Activated naive CD4-positive, alpha-beta T cell treated with anti-CD3 and anti-CD28 coated beads for 36 hours (primary cell): Measurements from ENCODE around the gene VENTX. TPM values are rescaled to one million over a fixed set of nuclear protein-coding genes. Genes with fewer than 3 reads are reported as not detected.

Source experiments
- CTCF ChIA-PET: fragments of 350-600 bp; sonication (Branson Sonifier 250); formaldehyde crosslinking; loops from one replicate; lab custom pipeline; 2021; ENCODE audit warnings: antibody characterized with exemption; lab: Charles Lee
- DNase-seq: peaks from one replicate; pipeline ENCODE4 v3.0.0-alpha.2; 2020
- H3K27ac Mint-ChIP-seq: one replicate; pipeline ENCODE4 v1.8.0; 2021; ENCODE audit warnings: mild to moderate bottlenecking, mixed read lengths
- H3K27me3 Mint-ChIP-seq: one replicate; pipeline ENCODE4 v1.8.0; 2021; ENCODE audit warnings: low read depth, mixed read lengths
- H3K36me3 Mint-ChIP-seq: one replicate; pipeline ENCODE4 v1.8.0; 2021; ENCODE audit warnings: low read depth, mixed read lengths
- H3K4me1 Mint-ChIP-seq: one replicate; pipeline ENCODE4 v1.8.0; 2021; ENCODE audit warnings: low read depth, mixed read lengths
- H3K4me3 Mint-ChIP-seq: one replicate; pipeline ENCODE4 v1.8.0; 2021; ENCODE audit warnings: mild to moderate bottlenecking, moderate library complexity, mixed read lengths
- H3K9me3 Mint-ChIP-seq: one replicate; pipeline ENCODE4 v1.8.0; 2021; ENCODE audit warnings: mixed read lengths
- intact Hi-C: fragments of 100-400 bp; cut with micrococcal nuclease; formaldehyde crosslinking; loops from one replicate; pipeline ENCODE4 v1.15.1; 2023
- total RNA-seq, 2 experiments: library from RNA; stranded (reverse); gene quantifications; one replicate each; pipeline ENCODE4 v1.2.3, GENCODE V29; 2021

The VENTX gene, protein sequence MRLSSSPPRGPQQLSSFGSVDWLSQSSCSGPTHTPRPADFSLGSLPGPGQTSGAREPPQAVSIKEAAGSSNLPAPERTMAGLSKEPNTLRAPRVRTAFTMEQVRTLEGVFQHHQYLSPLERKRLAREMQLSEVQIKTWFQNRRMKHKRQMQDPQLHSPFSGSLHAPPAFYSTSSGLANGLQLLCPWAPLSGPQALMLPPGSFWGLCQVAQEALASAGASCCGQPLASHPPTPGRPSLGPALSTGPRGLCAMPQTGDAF
- total RNA-seq: not detected

DNA sequence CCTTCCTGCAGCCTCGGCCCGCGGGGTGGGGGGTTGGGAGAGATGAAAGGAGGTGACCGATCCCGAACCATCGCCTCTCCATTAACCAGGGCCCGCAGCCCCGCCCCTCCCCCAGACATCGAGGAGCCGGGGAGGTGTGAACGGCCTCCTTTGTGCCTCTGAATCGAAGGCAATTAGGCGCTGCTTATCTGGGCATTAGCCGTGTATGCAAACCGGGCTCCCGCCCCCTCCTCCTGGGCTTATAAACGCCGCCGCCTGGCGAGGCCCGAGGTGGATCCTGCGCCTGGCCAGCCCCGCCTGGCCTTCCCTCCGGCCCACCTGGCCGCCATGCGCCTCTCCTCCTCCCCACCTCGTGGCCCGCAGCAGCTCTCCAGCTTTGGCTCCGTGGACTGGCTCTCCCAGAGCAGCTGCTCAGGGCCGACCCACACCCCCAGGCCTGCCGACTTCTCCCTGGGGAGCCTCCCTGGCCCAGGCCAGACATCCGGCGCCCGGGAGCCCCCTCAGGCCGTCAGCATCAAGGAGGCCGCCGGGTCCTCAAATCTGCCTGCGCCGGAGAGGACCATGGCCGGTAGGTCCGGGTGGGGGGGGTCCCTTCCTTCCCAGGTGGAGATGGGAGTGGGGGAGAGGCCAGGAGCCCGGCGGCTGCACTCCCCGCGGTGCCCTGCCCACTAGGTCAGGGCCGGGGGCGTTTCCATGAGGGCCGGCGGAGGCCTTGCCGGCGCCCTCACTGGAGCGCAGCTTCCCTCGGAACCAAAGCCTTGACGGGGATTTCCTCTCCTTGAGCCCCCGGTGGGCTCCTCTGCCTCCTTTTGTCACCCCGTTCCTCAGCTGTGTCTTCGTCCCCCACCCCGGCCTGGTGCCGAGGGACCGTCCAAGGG is at the start of gene VENTX:
TSS of gene VENTX (plus strand) at position 268 of the 878 bp plus-strand sequence. CDS start at position 328, 60 bp downstream.
- Mint-ChIP-seq H3K36me3 (no peaks in the 10 kb centered on the region), H3K9me3 (no peaks in the 10 kb centered on the region), H3K27me3 (peaks cover 55% of the 10 kb centered on the region), H3K4me3 (no peak within 1 kb of the TSS), H3K27ac (no peak within 1 kb of the TSS), H3K4me1 (peaks cover 23% of the 10 kb centered on the region)
- intact Hi-C loops: no loop called here
- DNase-seq: no peak
- CTCF ChIA-PET: interaction anchor here (1.4 kb wide), 1 partner anchor 12 kb away, joined by 3 read pairs; no protein-coding TSS in a partner anchor

DNA sequence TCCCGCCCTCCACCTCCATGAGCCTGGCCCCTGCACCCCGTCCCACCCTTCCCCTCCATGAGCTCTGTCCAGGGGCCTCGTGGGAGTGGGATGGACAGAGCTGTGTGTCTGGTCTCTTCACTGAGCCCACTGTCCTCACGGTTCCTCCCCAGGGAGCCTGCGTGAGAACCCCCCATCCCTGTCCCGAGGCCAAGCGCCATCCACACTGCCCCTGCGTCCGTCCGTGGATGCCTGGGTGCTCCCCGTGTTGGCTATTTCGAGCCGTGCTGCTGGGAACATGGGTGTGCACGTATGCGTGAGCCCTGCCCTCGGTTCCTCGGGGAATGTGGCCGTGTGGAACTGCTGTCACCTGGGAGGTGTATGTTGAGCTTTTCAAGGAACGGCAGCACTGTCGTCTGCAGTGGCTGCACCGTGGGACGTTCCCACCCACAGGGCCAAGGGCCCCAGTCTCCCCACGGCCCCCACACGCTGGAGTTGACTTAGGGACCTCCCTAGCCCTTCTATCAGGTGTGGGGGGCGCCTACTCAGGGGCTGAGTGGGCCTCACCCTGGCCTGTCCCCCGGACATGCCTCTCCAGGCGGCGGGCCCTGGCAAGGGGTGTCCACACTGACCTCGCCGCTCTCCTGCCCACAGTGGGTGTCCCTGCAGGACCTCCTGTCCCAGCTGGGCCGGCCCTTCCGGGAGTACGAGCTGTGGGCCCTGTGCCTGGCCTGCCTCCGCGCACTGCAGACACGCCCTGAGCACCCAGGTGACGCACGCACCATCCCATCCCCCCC is 49.6 kb upstream of the VENTX start:
- CTCF ChIA-PET: no interaction called here
- intact Hi-C loops: no loop called here
- Mint-ChIP-seq H3K27ac (no peak overlapping the region), H3K9me3 (no peaks in the 10 kb centered on the region), H3K36me3 (no peaks in the 10 kb centered on the region), H3K4me1 (no peaks in the 10 kb centered on the region), H3K27me3 (no peaks in the 10 kb centered on the region), H3K4me3 (no peak overlapping the region)
- no peak for DNase-seq

DNA sequence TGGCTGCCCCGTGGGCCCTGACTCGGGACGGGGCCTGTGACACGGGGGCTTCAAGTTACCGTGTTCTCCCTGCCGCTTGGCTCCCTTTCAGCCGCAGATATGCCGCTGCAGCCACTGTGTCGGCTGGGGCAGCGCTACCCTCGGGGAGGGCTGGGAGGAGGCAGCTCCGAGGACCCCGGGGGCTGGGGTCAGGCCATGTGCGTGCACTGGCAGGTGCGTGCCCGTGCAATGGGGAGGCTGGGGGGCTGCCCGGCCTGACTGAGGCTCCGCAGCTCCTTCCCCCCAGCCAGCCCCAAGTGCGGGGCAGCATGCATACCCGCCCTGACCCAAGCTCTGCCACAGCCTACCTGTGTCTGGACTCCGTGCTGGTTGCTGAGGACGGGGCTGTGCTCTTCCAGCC is 48.4 kb upstream of the VENTX start:
- no peaks in the 10 kb centered on the region for H3K27me3 Mint-ChIP-seq
- no peak for DNase-seq
- H3K4me1 Mint-ChIP-seq: no peaks in the 10 kb centered on the region
- intact Hi-C loops: no loop called here
- H3K27ac Mint-ChIP-seq: no peak overlapping the region
- peaks cover 2% of the 10 kb centered on the region for H3K9me3 Mint-ChIP-seq
- CTCF ChIA-PET: no interaction called here
- H3K4me3 Mint-ChIP-seq: no peak overlapping the region
- H3K36me3 Mint-ChIP-seq: no peaks in the 10 kb centered on the region

DNA sequence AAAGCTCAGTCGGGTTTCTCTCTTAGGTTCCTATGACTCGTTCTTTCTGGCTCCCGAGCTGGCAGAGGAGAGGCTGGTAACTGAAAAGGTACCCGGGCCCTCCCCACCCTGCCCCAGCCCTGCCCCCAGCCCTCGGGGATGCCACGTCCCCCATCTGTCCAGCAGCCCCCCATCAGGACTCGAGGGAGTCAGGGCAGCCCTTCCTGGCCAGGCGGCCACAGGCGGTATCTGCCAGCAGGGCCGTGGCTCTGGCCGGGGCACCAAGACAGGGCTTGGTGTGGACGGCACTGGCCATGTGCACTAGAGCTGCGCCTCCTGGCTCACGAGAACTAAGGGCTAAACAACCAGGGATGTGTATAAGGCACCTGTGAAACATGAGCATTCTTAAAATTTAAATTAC is 47.9 kb upstream of the VENTX start:
- Mint-ChIP-seq H3K9me3 (peaks cover 5% of the 10 kb centered on the region), H3K4me1 (no peaks in the 10 kb centered on the region), H3K36me3 (no peaks in the 10 kb centered on the region), H3K27ac (no peak overlapping the region), H3K27me3 (no peaks in the 10 kb centered on the region), H3K4me3 (no peak overlapping the region)
- CTCF ChIA-PET: no interaction called here
- intact Hi-C loops: no loop called here
- no peak for DNase-seq

DNA sequence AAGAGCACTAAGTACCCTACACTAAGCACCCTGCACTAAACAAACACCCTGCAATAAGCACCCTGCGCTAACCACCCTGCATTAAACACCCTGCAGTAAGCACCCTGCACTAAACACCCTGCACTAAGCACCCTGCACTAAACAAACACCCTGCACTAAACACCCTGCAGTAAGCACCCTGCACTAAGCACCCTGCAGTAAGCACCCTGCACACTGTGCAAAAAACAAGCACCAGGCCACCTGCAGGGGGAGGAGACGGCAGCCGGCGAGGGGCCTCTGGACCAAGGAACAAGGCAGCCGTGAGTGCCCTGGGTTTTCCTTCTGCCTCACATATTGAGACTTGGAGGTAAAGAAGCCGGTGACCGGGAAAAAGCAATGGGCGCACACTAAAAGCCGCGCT is 47.4 kb upstream of the VENTX start:
- CTCF ChIA-PET: no interaction called here
- Mint-ChIP-seq H3K9me3 (peaks cover 5% of the 10 kb centered on the region), H3K4me3 (no peak overlapping the region), H3K36me3 (no peaks in the 10 kb centered on the region), H3K27me3 (no peaks in the 10 kb centered on the region), H3K27ac (no peak overlapping the region), H3K4me1 (no peaks in the 10 kb centered on the region)
- DNase-seq: no peak
- intact Hi-C loops: no loop called here

DNA sequence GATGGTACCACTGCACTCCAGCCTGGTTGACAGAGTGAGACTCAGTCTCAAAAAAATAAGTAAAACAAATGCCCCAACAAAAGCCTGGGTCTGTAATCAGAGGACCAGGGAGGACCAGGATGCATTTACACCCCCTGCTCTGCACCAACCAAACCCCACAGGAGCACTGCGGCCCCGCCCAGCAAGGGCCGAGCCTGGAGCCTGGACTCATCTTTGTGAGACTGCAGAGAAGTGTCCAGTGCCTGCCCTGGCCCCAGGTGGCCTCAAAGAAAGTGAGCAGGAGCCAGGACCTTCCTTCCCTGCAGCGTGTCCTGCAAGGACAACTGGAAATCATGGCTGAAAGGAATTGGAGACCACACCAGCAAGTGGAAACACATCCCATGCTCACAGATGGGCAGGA is 46.0 kb upstream of the VENTX start:
- CTCF ChIA-PET: no interaction called here
- no peaks in the 10 kb centered on the region for H3K27me3 Mint-ChIP-seq
- H3K4me1 Mint-ChIP-seq: no peaks in the 10 kb centered on the region
- no peak overlapping the region for H3K4me3 Mint-ChIP-seq
- intact Hi-C loops: no loop called here
- H3K36me3 Mint-ChIP-seq: no peaks in the 10 kb centered on the region
- H3K27ac Mint-ChIP-seq: no peak overlapping the region
- H3K9me3 Mint-ChIP-seq: peaks cover 5% of the 10 kb centered on the region
- no peak for DNase-seq

DNA sequence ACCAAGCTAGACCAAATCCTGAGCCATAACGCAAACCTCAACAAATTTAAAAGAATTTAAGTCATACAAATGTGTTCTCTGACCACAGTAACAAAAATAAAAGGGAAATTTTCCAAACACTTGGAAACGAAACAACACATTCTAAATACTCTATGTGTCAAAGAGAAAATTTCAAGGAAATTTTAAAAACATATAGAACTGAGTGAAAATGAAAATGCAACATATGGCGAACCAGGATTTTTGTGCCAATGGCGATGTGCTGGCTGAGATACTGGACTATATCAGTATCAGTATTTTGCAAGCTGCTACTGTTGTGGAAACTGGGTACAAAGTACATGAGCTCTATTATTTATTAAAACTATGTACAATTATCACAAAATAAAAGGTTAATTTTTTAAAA is 43.5 kb upstream of the VENTX start:
- H3K36me3 Mint-ChIP-seq: no peaks in the 10 kb centered on the region
- no peak overlapping the region for H3K27ac Mint-ChIP-seq
- no peak for DNase-seq
- no peak overlapping the region for H3K4me3 Mint-ChIP-seq
- CTCF ChIA-PET: no interaction called here
- intact Hi-C loops: no loop called here
- peaks cover 5% of the 10 kb centered on the region for H3K9me3 Mint-ChIP-seq
- H3K27me3 Mint-ChIP-seq: no peaks in the 10 kb centered on the region
- H3K4me1 Mint-ChIP-seq: no peaks in the 10 kb centered on the region

DNA sequence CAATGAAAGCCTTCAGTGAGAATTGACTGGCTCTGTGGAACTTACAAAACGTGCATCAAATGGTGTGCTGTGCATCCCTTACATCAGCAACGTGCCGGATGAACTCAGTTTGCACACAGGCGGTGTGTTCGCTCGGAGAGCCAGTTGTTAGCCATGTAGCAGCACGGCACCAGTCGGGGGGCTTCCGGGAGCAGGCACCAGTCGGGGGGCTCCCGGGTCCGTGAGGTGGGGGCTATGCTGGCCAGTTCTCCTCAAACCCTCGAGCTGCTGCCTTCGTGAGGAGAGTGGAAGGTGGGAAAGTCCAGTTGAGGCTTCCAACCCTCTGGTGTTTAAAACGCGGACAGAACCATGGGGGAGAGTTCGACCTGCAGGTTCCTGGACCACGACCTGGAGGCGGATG is 42.6 kb upstream of the VENTX start:
- no peaks in the 10 kb centered on the region for H3K36me3 Mint-ChIP-seq
- H3K4me3 Mint-ChIP-seq: no peak overlapping the region
- H3K9me3 Mint-ChIP-seq: peaks cover 5% of the 10 kb centered on the region
- intact Hi-C loops: no loop called here
- no peak overlapping the region for H3K27ac Mint-ChIP-seq
- H3K4me1 Mint-ChIP-seq: no peaks in the 10 kb centered on the region
- no peaks in the 10 kb centered on the region for H3K27me3 Mint-ChIP-seq
- CTCF ChIA-PET: no interaction called here
- no peak for DNase-seq

DNA sequence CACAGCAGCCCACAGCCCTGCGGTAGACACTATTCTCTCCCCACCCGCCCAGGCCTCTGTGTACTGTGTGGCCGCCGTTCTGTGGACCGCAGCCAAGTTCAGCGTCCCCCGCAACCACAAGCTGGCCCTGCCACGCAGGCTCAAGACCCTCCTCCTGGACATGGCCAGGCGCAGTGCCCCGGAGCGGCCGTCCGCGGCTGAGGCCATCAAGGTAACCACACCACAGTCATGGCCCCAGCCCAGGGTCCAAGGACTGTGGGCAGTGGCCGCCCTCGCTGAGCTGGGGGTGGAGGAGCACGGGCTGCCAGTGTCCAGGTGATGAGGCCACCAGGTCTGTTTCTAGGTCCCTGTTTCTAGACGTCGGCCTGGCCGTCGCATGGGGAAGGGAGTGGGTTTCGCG is 42.0 kb upstream of the VENTX start:
- DNase-seq: no peak
- Mint-ChIP-seq H3K27me3 (no peaks in the 10 kb centered on the region), H3K27ac (no peak overlapping the region), H3K4me1 (no peaks in the 10 kb centered on the region), H3K9me3 (peaks cover 5% of the 10 kb centered on the region), H3K4me3 (no peak overlapping the region), H3K36me3 (no peaks in the 10 kb centered on the region)
- CTCF ChIA-PET: no interaction called here
- intact Hi-C loops: no loop called here

DNA sequence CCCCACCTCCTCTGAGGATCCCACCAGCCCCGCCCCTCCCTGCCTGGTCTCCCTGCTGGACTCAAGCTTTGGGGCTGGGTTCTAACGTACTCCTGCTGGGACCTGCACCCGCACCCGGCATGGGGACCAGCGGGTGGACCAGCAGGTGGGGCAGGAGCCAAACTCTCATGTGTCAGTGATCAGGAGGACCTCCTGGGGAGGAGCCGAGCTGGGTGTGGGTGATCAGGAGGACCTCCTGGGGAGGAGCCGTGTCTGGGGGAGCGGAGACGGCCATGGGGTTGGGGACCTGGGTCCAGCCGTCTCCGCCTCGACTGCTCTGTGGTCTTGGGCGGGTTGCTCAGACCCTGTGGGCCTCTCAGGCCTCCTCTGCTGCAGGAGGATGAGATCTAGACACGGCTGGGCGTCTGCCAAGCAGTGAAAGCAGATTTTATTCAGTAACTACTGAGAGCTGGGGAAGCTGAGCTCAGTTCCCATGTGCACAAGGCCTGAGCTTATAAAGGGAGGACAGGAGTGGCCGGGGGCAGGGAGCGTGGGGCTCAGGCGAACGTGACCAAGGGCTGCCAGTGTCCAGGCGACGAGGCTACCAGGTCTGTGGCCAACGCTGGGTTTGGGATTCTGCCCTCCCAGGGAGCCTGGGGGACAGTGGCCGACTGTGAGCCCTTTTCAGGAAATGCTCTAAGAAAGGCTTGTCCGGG is 41.3 kb upstream of the VENTX start:
- no peak for DNase-seq
- no peaks in the 10 kb centered on the region for H3K27me3 Mint-ChIP-seq
- H3K4me1 Mint-ChIP-seq: no peaks in the 10 kb centered on the region
- H3K9me3 Mint-ChIP-seq: peaks cover 5% of the 10 kb centered on the region
- no peak overlapping the region for H3K27ac Mint-ChIP-seq
- intact Hi-C loops: no loop called here
- H3K4me3 Mint-ChIP-seq: no peak overlapping the region
- H3K36me3 Mint-ChIP-seq: no peaks in the 10 kb centered on the region
- CTCF ChIA-PET: no interaction called here

DNA sequence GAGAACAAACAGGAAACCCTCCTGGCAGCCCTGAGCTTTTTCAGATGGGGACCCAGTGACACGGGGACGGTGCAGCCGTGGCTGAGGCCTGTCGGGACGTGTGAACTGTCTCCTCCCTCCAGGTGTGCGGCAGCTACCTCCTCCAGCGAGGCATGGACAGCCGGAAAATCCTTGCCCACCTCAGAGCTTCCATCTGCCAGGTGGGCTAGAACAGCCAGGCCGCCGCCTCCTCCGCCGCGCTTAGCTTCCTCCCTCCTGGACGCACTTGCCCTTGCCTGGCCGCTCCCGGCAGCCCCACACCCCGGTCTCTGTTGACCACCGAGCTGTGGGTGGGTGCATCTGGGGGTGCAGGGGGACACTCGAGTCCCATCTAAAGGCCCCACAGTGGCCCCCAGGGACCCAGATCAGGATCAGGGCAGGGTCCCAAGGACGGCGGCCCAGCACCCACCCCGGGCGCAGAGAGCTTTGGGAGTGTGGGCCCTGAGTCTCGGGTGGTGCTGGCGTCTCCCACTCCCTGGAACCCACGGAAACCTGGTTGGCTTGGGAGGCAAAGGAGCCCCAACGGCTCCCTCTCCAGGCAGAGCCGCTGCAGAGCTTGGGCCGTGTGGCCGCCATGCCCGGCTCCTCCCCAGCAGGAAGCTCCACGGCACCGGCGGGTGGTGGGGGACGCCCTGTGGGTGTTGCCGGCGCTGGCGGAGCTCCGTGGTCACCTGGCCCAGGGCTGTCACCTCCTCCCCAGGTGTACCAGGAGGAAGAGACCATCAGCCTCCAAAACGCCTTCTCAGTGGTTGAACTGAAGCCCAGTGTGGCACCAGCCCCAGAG is 40.5 kb upstream of the VENTX start:
- intact Hi-C loops: no loop called here
- Mint-ChIP-seq H3K4me1 (no peaks in the 10 kb centered on the region), H3K27me3 (no peaks in the 10 kb centered on the region), H3K27ac (no peak overlapping the region), H3K4me3 (no peak overlapping the region), H3K36me3 (no peaks in the 10 kb centered on the region), H3K9me3 (peaks cover 5% of the 10 kb centered on the region)
- CTCF ChIA-PET: no interaction called here
- DNase-seq: no peak
